CD8-positive, alpha-beta memory T cell (primary cell): ENCODE data around the gene CCSER1. TPM values are rescaled to one million over a fixed set of nuclear protein-coding genes. Genes with fewer than 3 reads are reported as not detected.
"Not testable (repeated sequence)": the region's sequence is repeated elsewhere in the genome, so short reads cannot be mapped to it uniquely, and the experiment has no call there.

Source experiments
- CTCF ChIA-PET: fragments of 350-600 bp; sonication (Branson Sonifier 250); formaldehyde crosslinking; loops from one replicate; lab custom pipeline; 2021; ENCODE audit warnings: antibody characterized with exemption; lab: Charles Lee
- POLR2A ChIA-PET: fragments of 350-600 bp; sonication (Branson Sonifier 250); formaldehyde crosslinking; loops from one replicate; lab custom pipeline; 2021; ENCODE audit warnings: antibody characterized with exemption; lab: Charles Lee
- DNase-seq, 5 donors: peaks; one replicate each; pipeline versions ENCODE4 v3.0.0 to v3.0.0-alpha.2; 2020 to 2022; ENCODE audit warnings: mixed read lengths in 1 of 5
- H3K27ac ChIP-seq: one replicate; pipeline ENCODE4 v1.7.0; 2013; ENCODE audit warnings: low read depth, mild to moderate bottlenecking, low read length, moderate library complexity
- H3K27me3 ChIP-seq: 2 replicates; pipeline ENCODE4 v1.7.0; 2013; ENCODE audit warnings: low read length, mild to moderate bottlenecking; ENCODE audit not compliant: insufficient read depth, poor library complexity, severe bottlenecking
- H3K36me3 ChIP-seq: 2 replicates; pipeline ENCODE4 v1.7.0; 2013; ENCODE audit warnings: mild to moderate bottlenecking, low read length, moderate library complexity; ENCODE audit not compliant: insufficient read depth
- H3K4me1 ChIP-seq: 2 replicates; pipeline ENCODE4 v1.7.0; 2013; ENCODE audit warnings: mild to moderate bottlenecking, low read length, moderate library complexity; ENCODE audit not compliant: insufficient read depth
- H3K4me3 ChIP-seq: 2 replicates; pipeline ENCODE4 v1.7.0; 2013; ENCODE audit warnings: mild to moderate bottlenecking, low read length
- H3K9me3 ChIP-seq: 2 replicates; pipeline ENCODE4 v1.7.0; 2013; ENCODE audit warnings: mild to moderate bottlenecking, low read length
- H3K27ac Mint-ChIP-seq, 8 donors: one replicate each; pipeline ENCODE4 v1.8.0; 2020 to 2021; ENCODE audit warnings: mixed read lengths in 8 of 8, mild to moderate bottlenecking in 6 of 8, inconsistent platforms in 3 of 8, moderate library complexity in 3 of 8
- H3K27me3 Mint-ChIP-seq, 2 donors: one replicate each; pipeline ENCODE4 v1.8.0; 2020 to 2021; ENCODE audit warnings: mixed read lengths in 2 of 2, mild to moderate bottlenecking in 1 of 2, moderate library complexity in 1 of 2
- H3K36me3 Mint-ChIP-seq, 3 donors: one replicate each; pipeline ENCODE4 v1.8.0; 2020 to 2021; ENCODE audit warnings: mixed read lengths in 3 of 3, inconsistent platforms in 1 of 3, mild to moderate bottlenecking in 1 of 3
- H3K4me1 Mint-ChIP-seq, 3 donors: one replicate each; pipeline ENCODE4 v1.8.0; 2020 to 2021; ENCODE audit warnings: mixed read lengths in 3 of 3, inconsistent platforms in 1 of 3, mild to moderate bottlenecking in 1 of 3
- H3K4me3 Mint-ChIP-seq, 7 donors: one replicate each; pipeline ENCODE4 v1.8.0; 2020 to 2021; ENCODE audit warnings: mixed read lengths in 7 of 7, mild to moderate bottlenecking in 6 of 7, moderate library complexity in 4 of 7, inconsistent platforms in 2 of 7
- H3K9me3 Mint-ChIP-seq, 5 donors: one replicate each; pipeline ENCODE4 v1.8.0; 2020 to 2022; ENCODE audit warnings: mixed read lengths in 5 of 5, mild to moderate bottlenecking in 3 of 5, moderate library complexity in 2 of 5, inconsistent platforms in 1 of 5
- polyA plus RNA-seq: library from polyadenylated mRNA; unstranded; fragments of 300-500 nt; fragmentation: Illumina TruSeq; gene quantifications from one replicate; pipeline ENCODE4 v1.2.3, GENCODE V29; 2021
- total RNA-seq, 2 experiments: library from RNA; stranded (reverse); gene quantifications; one replicate each; pipeline ENCODE4 v1.2.3, GENCODE V29; 2021

Gene CCSER1
- total and polyA plus RNA-seq, 3 experiments from 2014 or later = 0.12 to 0.20 TPM; not detected in 1

DNA sequence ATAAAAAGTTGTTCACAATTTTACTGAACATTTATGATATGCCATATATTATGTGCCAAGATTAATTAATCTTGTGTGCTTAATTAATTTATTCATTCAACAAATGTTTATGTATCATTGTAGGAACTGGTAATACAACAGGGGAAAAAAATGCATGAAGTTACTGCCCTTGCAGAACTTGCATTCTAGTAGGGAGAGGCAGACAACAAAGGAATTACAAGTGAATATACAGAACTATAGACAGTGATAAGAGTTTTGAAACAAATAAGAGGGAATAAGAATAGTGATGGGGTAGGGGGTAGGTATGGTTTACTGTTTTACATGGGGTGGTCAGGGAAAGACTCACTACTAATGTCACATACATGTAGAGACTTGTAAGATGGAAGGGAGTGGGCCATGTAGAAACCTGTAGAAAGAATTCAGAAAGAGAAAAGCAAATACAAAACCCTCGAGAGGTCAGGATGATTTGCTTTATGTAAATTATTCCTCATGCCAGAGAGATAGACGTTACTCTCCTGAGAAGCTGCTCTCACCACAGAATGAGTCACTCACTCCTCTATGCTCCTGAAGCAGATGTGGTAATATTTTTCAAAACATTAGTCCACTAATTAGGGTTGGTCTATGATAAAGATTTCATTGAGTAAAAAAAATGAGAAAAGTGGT lies 1321.6 kb downstream of the CCSER1 start:
- Mint-ChIP-seq H3K27me3 (no peaks in the 10 kb centered on the region), H3K4me3 (no peak overlapping the region), H3K9me3 (peaks cover 2 to 39% (median 15%) of the 10 kb centered on the region in 5 donors), H3K36me3 (no peaks in the 10 kb centered on the region), H3K4me1 (no peaks in the 10 kb centered on the region), H3K27ac (no peak overlapping the region)
- no peaks in the 10 kb centered on the region for H3K27me3 ChIP-seq
- no peaks in the 10 kb centered on the region for H3K36me3 ChIP-seq
- no peak overlapping the region for H3K27ac ChIP-seq
- POLR2A ChIA-PET = no interaction called here
- H3K4me3 ChIP-seq = no peak overlapping the region
- no peaks in the 10 kb centered on the region for H3K9me3 ChIP-seq
- CTCF ChIA-PET = no interaction called here
- no peaks in the 10 kb centered on the region for H3K4me1 ChIP-seq
- DNase-seq = no peak

- Mint-ChIP-seq H3K4me3 (no peak overlapping the region), H3K36me3 (no peaks in the 10 kb centered on the region), H3K4me1 (no peaks in the 10 kb centered on the region), H3K27ac (peak overlapping the region in 1 of 8 donors; percentile 15), H3K27me3 (no peaks in the 10 kb centered on the region), H3K9me3 (peaks cover 5 to 37% (median 9%) of the 10 kb centered on the region in 5 donors)
- Histone ChIP-seq H3K4me1 (no peaks in the 10 kb centered on the region), H3K9me3 (no peaks in the 10 kb centered on the region), H3K27me3 (no peaks in the 10 kb centered on the region), H3K36me3 (no peaks in the 10 kb centered on the region), H3K27ac (no peak overlapping the region), H3K4me3 (no peak overlapping the region)
- ChIA-PET POLR2A (no interaction called here), CTCF (no interaction called here)
- DNase-seq = no peak
Observed at GRCh38 chr4:91454111-91454510, 1326.9 kb downstream of the CCSER1 start.

GRCh38 chr4:91462566-91462965 lies 1335.4 kb downstream of the CCSER1 start:
- H3K27ac ChIP-seq, H3K4me3 ChIP-seq, H3K27ac Mint-ChIP-seq, H3K27me3 Mint-ChIP-seq, H3K9me3 ChIP-seq, DNase-seq, H3K4me1 Mint-ChIP-seq, H3K4me1 ChIP-seq, H3K27me3 ChIP-seq, H3K4me3 Mint-ChIP-seq, H3K36me3 Mint-ChIP-seq, CTCF ChIA-PET, H3K36me3 ChIP-seq, POLR2A ChIA-PET: not testable (repeated sequence)
- H3K9me3 Mint-ChIP-seq = peaks cover 10 to 38% (median 19%) of the 10 kb centered on the region in 5 donors

DNA sequence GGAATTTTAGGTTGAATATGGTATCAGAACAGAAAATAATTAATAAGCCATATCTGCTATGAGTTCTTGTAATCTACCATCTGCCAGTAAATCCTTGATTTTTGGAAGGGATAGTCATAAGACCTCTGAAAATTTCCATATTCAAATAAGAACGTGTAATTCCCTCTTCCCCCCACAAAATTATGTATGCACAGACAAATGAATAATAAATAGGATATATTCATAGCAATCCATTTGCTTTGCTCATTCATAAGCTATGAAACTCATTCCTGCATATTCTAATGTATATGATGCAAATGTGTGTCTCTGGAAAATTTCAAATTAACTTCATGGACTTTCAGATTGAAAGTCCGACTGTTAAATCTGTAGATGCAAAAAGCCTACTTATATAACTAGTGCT lies 1343.5 kb downstream of the CCSER1 start:
- ChIA-PET CTCF (no interaction called here), POLR2A (no interaction called here)
- H3K36me3 Mint-ChIP-seq = no peaks in the 10 kb centered on the region

GRCh38 chr4:91471280-91471679 lies 1344.1 kb downstream of the CCSER1 start:
- Mint-ChIP-seq H3K27me3 (no peaks in the 10 kb centered on the region), H3K27ac (no peak overlapping the region), H3K9me3 (peaks cover 2 to 10% (median 6%) of the 10 kb centered on the region in 5 donors), H3K4me1 (no peaks in the 10 kb centered on the region), H3K36me3 (no peaks in the 10 kb centered on the region), H3K4me3 (no peak overlapping the region)
- no peak overlapping the region for H3K4me3 ChIP-seq
- no peaks in the 10 kb centered on the region for H3K9me3 ChIP-seq
- no peak overlapping the region for H3K27ac ChIP-seq
- no peak for DNase-seq
- no peaks in the 10 kb centered on the region for H3K27me3 ChIP-seq
- no peaks in the 10 kb centered on the region for H3K36me3 ChIP-seq
- ChIA-PET CTCF (no interaction called here), POLR2A (no interaction called here)
- no peaks in the 10 kb centered on the region for H3K4me1 ChIP-seq

More for the DNA sequence above, 1343.5 kb downstream of the CCSER1 start:
- Histone ChIP-seq H3K27me3 (no peaks in the 10 kb centered on the region), H3K36me3 (no peaks in the 10 kb centered on the region), H3K9me3 (no peaks in the 10 kb centered on the region), H3K27ac (no peak overlapping the region), H3K4me1 (no peaks in the 10 kb centered on the region), H3K4me3 (no peak overlapping the region)
- no peaks in the 10 kb centered on the region for H3K27me3 Mint-ChIP-seq
- no peaks in the 10 kb centered on the region for H3K4me1 Mint-ChIP-seq
- DNase-seq = no peak
- H3K27ac Mint-ChIP-seq = no peak overlapping the region
- H3K9me3 Mint-ChIP-seq = peaks cover 2 to 9% (median 6%) of the 10 kb centered on the region in 5 donors
- H3K4me3 Mint-ChIP-seq = no peak overlapping the region

GRCh38 chr4:91472046-91472445 lies 1344.9 kb downstream of the CCSER1 start:
- no peaks in the 10 kb centered on the region for H3K4me1 ChIP-seq

GRCh38 chr4:91485415-91485814 lies 1358.2 kb downstream of the CCSER1 start:
- ChIA-PET POLR2A (no interaction called here), CTCF (no interaction called here)
- Histone ChIP-seq H3K4me1 (no peaks in the 10 kb centered on the region), H3K36me3 (no peaks in the 10 kb centered on the region), H3K27me3 (no peaks in the 10 kb centered on the region), H3K9me3 (no peaks in the 10 kb centered on the region), H3K4me3 (no peak overlapping the region), H3K27ac (no peak overlapping the region)
- no peak overlapping the region for H3K4me3 Mint-ChIP-seq
- no peak overlapping the region for H3K27ac Mint-ChIP-seq
- H3K27me3 Mint-ChIP-seq = no peaks in the 10 kb centered on the region
- no peaks in the 10 kb centered on the region for H3K36me3 Mint-ChIP-seq
- no peaks in the 10 kb centered on the region for H3K4me1 Mint-ChIP-seq
- peaks cover 4 to 22% (median 11%) of the 10 kb centered on the region in 5 donors for H3K9me3 Mint-ChIP-seq
- no peak for DNase-seq

More at GRCh38 chr4:91472046-91472445, 1344.9 kb downstream of the CCSER1 start:
- no peak overlapping the region for H3K4me3 Mint-ChIP-seq
- Histone ChIP-seq H3K9me3 (no peaks in the 10 kb centered on the region), H3K27ac (no peak overlapping the region), H3K36me3 (no peaks in the 10 kb centered on the region), H3K27me3 (no peaks in the 10 kb centered on the region), H3K4me3 (no peak overlapping the region)
- H3K4me1 Mint-ChIP-seq = no peaks in the 10 kb centered on the region
- no peak for DNase-seq
- peaks cover 2 to 14% (median 6%) of the 10 kb centered on the region in 5 donors for H3K9me3 Mint-ChIP-seq
- no peaks in the 10 kb centered on the region for H3K36me3 Mint-ChIP-seq
- H3K27me3 Mint-ChIP-seq = no peaks in the 10 kb centered on the region
- ChIA-PET POLR2A (no interaction called here), CTCF (no interaction called here)
- H3K27ac Mint-ChIP-seq = no peak overlapping the region

DNA sequence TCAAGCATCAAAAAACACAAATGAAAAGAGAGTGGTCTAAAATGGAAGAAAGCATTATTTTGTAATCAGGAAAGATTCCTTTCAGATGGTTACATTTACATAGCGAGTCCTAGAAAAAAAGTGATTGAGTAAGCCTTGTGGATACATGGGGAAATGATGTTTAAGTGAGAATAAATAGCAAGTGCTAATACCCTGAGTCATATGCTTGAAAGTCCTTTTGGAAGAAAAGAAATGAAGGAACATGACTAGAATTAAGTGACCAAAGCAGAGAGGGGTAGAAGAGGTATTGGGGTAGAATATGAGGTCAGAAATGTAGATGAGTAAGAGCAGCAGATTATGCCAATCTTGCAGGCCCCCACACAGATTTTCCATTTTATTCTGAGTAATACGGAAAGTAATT lies 1361.8 kb downstream of the CCSER1 start:
- Mint-ChIP-seq H3K4me1 (no peaks in the 10 kb centered on the region), H3K27ac (no peak overlapping the region), H3K4me3 (no peak overlapping the region), H3K36me3 (no peaks in the 10 kb centered on the region), H3K27me3 (no peaks in the 10 kb centered on the region), H3K9me3 (peaks cover 4 to 44% (median 7%) of the 10 kb centered on the region in 5 donors)
- no peaks in the 10 kb centered on the region for H3K9me3 ChIP-seq
- ChIA-PET CTCF (no interaction called here), POLR2A (no interaction called here)
- no peaks in the 10 kb centered on the region for H3K36me3 ChIP-seq
- H3K4me1 ChIP-seq = no peaks in the 10 kb centered on the region
- H3K27ac ChIP-seq = no peak overlapping the region
- no peak for DNase-seq
- no peaks in the 10 kb centered on the region for H3K27me3 ChIP-seq
- no peak overlapping the region for H3K4me3 ChIP-seq
